HFF-Myc (cell line): ENCODE data around the gene DNAJC15.
"Not testable (repeated sequence)": the region's sequence is repeated elsewhere in the genome, so short reads cannot be mapped to it uniquely, and the experiment has no call there.

Experiments
- DNase-seq: peaks from one replicate; pipeline ENCODE4 v3.0.0-alpha.2; 2011; ENCODE audit warnings: low read depth; ENCODE audit errors: extremely low read depth
- H3K4me3 ChIP-seq: replicated peaks from 2 replicates; pipeline ENCODE4 v1.5.1; 2011; ENCODE audit warnings: low read depth, mild to moderate bottlenecking, control low read depth, low read length
- TF ChIP-seq, protein P1 (sequence below): IDR thresholded peaks from 2 replicates; pipeline ENCODE4 v1.5.1; 2012; ENCODE audit warnings: mild to moderate bottlenecking, low read depth, low read length, control low read depth; ENCODE audit errors: missing control alignments

DNAJC15 gene

DNA sequence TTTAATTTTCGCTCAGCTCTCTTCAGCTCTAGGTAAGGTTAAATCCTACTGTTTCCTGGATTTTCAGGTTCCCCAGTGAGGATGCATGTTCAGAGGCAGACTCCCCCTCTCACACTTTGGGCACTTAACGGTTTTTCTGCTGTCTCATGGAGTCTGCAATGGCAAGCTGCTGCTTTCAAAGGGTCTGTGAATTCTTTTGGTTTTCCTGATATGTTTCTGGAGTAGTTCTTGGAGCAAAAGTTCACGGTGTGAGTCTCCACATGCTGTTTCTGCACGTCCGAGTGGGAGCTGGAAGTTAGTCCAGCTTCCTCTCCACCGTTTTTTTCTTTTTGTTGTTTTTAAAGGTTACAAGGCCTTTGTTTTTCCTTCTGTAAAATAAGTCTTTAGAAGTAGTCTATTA, 35.4 kb downstream of the DNAJC15 start:
- TF ChIP-seq, protein P1, sequence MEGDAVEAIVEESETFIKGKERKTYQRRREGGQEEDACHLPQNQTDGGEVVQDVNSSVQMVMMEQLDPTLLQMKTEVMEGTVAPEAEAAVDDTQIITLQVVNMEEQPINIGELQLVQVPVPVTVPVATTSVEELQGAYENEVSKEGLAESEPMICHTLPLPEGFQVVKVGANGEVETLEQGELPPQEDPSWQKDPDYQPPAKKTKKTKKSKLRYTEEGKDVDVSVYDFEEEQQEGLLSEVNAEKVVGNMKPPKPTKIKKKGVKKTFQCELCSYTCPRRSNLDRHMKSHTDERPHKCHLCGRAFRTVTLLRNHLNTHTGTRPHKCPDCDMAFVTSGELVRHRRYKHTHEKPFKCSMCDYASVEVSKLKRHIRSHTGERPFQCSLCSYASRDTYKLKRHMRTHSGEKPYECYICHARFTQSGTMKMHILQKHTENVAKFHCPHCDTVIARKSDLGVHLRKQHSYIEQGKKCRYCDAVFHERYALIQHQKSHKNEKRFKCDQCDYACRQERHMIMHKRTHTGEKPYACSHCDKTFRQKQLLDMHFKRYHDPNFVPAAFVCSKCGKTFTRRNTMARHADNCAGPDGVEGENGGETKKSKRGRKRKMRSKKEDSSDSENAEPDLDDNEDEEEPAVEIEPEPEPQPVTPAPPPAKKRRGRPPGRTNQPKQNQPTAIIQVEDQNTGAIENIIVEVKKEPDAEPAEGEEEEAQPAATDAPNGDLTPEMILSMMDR: no peak
- DNase-seq: no peak
- H3K4me3 ChIP-seq: no peak overlapping the region

DNA sequence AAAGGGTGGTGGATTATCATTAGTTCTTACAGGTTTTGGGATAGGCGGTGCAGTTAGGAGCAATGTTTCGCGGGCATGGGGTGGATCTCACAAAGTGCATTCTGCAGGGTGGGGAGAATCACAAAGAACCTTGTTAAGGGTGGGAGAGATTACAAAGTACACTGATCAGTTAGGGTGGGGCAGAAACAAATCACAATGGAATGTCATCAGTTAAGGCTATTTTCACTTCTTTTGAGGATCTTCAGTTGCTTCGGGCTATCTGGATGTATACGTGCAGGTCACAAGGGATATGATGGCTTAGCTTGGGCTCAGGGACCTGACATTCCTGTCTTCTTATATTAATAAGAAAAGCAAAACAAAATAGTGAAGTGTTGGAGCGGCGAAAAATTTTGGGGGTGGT, 36.4 kb downstream of the DNAJC15 start:
- H3K4me3 ChIP-seq, DNase-seq: not testable (repeated sequence)

DNA sequence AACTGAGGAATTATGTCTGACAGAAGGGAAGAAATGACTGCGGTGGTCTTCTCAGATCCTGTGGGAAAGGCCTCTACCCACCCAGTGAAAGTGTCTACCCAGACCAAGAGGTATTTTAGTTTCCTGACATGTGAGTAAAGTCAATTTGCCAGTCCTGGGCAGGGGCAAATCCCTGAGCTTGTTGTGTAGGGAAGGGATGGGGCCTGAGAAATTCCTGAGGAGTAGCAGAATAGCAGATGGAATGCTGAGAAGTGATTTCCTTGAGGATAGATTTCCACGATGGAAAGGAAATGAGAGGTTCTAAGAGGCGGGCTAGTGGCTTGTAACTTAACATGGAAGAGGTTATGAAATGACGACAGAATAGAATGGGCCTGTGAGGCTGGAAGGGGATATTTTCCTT, 37.4 kb downstream of the DNAJC15 start:
- H3K4me3 ChIP-seq, DNase-seq: not testable (repeated sequence)

DNA sequence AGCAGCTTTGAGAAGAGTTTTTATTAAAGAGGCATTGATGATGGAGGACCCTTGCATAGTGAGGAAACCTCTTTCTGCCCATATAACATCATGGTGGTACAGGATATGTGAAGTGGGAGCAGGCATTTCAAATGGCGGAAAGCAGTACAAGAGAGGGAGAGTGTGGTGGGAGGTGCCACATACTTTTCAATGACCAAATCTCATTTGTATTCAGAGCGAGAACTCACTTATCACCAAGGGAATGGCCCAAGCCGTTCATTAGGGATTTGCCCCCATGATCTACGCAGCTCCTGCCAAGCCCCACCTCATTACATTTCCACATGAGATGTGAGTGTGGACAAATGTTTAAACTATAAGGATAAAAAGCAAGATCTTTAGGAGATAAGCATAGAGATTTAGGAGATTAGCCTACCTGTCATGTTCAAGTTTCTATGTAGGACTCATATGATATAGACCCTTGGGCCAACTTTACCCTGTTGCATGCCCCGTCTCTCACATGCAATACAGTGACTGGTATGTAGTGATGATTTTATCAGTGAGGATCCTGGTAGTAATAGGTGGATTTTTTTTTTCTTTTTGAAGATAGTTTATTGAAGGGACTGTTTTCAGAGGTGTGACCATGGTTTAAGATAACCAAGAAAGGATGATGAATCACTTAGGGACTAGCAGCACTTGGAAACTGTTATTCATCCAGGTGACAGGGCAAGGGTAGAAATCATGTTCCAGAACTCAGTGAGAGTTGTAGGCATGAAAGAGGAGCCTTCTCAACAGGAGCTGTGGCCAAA, 38.3 kb downstream of the DNAJC15 start:
- TF ChIP-seq, protein P1: no peak
- H3K4me3 ChIP-seq: no peak overlapping the region
- no peak for DNase-seq

DNA sequence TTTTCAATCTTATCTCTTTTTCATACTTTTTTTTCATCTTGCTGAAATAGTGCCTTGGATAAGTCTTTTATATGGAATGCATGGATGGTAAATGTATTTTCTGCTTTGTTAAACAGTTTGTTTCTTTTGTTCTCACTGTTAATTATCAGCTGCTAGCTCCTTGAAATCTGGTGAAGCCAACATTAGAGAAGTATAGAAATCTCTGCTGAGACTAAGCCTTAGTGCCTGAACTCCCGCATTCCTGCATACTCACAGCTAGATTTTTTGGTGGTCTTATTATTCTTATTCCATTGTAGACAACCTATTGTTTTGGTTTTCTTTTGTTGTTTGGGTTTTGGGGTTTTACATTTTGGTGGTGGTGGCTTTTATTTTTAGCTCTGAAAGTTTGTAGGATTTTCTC, 48.4 kb downstream of the DNAJC15 start:
- H3K4me3 ChIP-seq: no peak overlapping the region
- DNase-seq: no peak

DNA sequence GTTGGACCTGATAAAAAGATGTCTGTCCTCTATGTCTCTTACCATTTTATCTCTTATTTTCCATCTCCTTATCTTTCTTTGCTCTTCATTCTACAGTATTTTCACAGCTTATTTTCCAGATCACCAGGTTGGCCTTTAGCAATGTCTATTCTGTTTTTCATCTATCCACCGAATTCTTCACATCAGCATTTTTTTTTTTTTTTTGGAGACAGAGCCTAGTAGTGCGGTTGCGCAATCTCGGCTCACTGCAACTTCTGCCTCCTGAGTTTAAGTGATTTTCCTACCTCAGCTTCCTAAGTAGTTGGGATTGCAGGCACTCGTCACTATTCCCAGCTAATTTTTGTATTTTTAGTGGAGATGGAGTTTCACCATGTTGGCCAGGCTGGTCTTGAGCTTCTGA, 49.0 kb downstream of the DNAJC15 start:
- DNase-seq: no peak
- no peak overlapping the region for H3K4me3 ChIP-seq
- TF ChIP-seq, protein P1: no peak

More for the DNA sequence above, 48.4 kb downstream of the DNAJC15 start:
- TF ChIP-seq, protein P1: no peak

DNA sequence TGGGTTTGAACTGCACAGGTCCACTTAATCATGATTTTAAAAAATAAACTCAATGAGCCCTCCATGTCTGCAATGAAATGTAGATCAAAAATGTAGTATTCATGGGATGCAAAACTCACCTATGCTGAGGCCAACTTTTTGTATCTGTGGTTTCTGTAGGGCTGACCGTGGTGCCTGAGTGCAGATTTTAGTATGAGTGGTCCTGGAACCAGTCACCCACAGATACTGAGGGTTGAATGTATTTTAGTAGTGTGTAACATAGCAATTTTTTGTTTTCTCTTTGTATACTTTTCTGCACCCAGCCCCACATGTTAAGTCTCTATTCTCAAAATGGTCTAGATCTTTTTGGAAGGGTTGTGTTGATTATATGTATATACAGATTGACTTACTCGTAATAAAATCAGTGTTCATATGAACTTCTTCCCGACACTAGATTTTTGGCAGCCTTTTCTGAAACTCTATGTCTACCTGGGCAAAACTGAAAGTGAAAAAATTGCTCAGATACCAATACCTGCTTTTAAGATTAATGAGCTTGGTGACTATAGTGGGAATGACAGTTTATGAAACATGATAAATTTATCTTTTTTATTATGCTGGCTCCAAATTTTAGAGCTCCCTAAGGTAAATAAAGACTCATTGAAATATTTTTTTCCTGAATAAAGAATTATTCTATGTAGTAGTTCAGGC, 51.6 kb downstream of the DNAJC15 start:
- TF ChIP-seq, protein P1: no peak
- no peak for DNase-seq
- H3K4me3 ChIP-seq: no peak overlapping the region

DNA sequence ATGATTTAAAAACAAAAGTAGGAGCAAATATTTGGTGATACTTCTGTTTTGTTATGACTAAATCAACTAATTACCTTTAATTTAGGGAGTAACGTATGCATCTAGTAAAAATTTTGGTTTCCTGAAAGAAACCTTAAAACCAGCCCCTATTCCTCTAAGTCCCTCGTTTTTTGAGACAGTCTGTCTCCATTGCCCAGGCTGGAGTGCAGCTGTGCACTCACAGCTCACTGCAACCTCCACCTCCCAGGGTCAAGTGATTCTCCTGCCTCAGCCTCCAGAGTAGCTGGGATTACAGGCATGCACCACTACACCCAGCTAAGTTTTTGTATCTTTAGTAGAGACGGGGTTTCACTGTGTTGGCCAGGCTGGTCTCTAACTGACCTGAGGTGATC, 52.1 kb downstream of the DNAJC15 start:
- not testable (repeated sequence) for DNase-seq, H3K4me3 ChIP-seq
